ENCODE measurements around the gene NCAPH2.
"Not testable (repeated sequence)": the region's sequence is repeated elsewhere in the genome, so short reads cannot be mapped to it uniquely, and the experiment has no call there.

The NCAPH2 gene

DNA sequence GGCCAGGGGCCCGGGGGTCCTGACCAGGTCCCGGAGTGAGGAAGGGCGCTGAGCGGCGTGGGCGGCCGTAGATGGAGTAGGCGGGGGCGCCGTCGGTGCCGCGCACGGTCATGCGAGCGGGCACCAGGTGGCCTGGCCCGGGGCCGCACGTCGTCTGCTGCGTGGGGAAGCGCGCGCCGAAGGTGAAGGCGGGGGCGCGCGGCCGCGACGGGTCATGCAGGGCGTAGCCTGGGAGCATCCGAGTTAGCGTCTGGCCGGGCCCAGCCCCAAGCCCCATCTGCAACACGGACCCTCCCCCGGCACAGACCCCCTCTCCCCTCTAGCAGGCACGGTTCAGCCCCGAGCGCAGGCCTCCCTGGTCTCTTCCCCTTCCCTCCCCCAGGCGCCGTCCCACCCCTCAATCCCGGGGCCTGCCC, 23.5 kb downstream of the NCAPH2 start:
- peak; percentile 30 for DNase-seq

GRCh38 chr22:50531962-50532674, 24.1 kb downstream of the NCAPH2 start:
- peak; percentile 39 for DNase-seq

- DNase-seq, result no peak
Measured at GRCh38 chr22:50532824-50533796, 25.1 kb downstream of the NCAPH2 start.

GRCh38 chr22:50533856-50534711, 26.1 kb downstream of the NCAPH2 start:
- DNase-seq, result not testable (repeated sequence)

DNA sequence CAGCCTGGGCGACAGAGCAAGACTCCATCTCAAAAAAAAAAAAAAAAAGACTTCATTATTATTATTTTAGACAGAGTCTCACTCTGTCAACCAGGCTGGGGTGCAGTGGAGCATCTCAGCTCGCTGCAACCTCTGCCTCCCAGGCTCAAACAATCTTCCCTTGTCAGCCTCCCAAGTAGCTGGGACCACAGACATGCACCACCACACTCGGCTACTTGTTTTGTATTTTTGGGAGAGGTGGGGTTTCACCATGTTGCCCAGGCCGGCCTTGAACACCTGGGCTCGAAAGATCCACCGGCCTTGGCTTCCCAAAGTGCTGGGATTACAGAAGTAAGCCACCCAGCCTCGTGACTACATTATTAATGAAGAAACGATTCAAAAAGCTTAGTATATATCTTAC, 27.1 kb downstream of the NCAPH2 start:
- no peak for DNase-seq

DNA sequence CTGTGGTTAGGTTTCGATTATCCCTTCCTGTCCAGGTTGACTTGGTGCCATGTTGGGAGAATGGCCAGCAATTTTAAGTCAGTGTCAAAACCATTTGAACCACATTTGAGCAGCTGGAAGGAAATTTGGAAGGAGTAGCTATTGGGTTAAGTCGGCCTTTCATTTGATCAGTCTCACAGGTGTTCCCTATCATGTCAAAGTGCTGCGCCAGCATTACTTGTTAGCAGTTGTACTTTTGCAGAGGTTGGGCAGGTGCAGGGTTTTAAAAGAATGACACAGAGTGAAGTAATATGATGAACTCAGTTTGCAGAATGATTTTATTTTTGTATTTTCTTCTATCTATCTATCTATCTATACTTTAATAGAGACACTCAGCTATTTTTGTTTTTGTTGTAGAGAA, 28.2 kb downstream of the NCAPH2 start:
- no peak for DNase-seq

- DNase-seq, result no peak
Measured at GRCh38 chr22:50537765-50538164, 29.7 kb downstream of the NCAPH2 start.

GRCh38 chr22:50540381-50540780, 32.4 kb downstream of the NCAPH2 start:
- no peak for DNase-seq

GRCh38 chr22:50541667-50542026, 33.6 kb downstream of the NCAPH2 start:
- not testable (repeated sequence) for DNase-seq

GRCh38 chr22:50542416-50542927, 34.4 kb downstream of the NCAPH2 start:
- no peak for DNase-seq

DNA sequence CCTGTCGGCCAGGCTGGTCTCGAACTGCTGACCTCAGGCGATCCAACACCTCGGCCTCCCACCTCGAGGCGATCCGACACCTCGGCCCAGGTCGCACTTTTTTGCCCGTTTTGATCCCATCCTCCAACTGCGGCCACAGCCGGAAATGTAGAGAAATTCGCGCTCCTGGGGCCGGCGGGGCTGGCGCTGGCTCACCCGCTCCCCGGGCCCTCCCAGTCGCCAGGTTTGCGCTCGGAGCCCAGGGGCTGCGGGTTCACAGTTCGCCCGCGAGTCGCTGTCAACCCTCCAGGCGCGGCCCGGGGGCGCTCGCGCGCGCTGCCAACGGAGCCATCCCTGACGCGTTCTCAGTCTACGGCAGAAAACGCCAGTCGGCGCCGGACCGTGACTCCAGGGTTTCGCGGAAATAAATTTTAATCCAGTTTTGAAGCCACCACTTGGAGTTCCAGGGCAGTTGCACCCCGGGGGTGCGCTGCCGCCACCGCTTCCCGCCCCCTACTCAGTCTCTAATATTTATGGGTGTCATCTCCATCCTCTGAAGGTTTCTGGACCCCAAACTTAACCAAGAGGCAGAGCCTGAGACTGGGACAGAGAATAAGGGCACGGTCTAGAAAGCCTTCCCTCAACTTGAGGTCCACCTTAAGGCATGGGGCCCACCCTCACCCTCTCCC, 36.2 kb downstream of the NCAPH2 start:
- peak; percentile 29 for DNase-seq

DNA sequence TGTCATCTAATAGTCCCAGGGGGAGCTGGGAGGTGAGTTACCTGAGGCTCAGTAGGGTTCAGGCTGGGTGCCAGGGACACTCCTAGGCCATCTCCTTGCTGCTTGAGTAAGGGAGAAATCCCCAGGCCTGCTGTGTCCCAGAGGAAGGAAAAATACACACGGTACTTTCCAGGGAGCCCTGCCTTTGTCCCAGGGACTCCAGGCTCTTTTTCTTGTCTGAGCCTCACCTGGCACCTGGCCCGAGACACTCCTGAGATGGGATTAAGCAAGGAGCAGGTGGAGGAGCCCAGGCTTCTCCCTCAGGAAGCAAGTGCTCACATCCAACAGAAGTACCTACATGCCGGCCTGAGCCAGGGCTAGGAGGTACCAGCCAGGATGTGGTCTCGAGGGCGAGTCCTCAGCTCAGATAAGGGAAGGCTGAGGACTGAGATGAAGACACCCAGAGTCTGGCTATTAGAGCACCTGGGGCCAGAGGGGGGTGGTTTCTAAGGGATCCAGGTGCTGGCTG, 36.8 kb downstream of the NCAPH2 start:
- no peak for DNase-seq

GRCh38 chr22:50545522-50546325, 37.7 kb downstream of the NCAPH2 start, which contains the start of gene KLHDC7B:
KLHDC7B (plus strand) TSS chr22:50545899; CDS start chr22:50546244, 345 bp downstream.
- no peak for DNase-seq

DNA sequence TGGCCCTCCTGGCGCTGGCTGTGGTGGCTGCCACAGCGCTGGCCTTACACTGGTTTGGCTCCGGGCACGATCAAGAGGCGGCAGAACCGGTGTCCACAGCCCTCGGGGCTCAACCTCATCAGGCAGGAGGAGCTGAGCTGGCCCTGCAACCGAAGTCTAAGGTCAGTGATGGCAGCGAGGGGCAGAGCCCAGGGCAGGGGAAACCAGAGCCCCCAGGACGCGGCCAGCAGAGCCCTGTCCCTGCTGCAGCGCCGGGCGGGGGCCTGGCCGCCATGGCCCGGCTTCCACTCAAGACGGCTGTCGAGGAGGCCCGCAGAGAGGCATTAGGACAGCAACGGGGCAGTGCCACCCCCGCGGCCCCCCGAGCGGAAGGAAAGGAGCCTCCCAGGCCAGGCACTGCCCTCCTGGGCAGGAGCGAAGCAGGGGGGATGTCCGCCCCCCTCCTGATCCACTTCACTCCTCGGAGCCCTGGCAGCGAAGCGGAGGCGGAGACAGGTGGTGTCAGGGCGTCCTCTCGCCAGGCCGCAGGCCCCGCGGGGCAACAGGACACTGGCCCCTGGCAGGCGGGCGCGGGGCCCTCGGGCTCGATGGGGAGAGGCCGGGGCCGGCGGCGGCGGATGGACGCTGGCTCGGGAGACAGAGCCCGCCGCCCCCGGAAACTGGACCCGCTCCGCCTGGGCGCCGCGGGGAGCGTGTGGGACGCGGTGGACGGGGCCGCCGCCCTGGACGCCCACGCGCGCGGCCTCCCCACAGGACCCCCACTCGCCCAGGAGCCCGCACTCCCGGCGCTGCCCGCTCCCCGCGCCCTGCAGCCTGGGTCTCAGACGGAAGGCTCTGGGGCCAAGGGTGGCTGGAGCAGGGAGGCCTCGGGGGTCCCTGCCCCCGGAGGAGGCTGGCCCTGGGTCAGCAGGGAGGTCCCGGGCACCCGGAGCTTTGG, 38.6 kb downstream of the NCAPH2 start:
- no peak for DNase-seq

DNA sequence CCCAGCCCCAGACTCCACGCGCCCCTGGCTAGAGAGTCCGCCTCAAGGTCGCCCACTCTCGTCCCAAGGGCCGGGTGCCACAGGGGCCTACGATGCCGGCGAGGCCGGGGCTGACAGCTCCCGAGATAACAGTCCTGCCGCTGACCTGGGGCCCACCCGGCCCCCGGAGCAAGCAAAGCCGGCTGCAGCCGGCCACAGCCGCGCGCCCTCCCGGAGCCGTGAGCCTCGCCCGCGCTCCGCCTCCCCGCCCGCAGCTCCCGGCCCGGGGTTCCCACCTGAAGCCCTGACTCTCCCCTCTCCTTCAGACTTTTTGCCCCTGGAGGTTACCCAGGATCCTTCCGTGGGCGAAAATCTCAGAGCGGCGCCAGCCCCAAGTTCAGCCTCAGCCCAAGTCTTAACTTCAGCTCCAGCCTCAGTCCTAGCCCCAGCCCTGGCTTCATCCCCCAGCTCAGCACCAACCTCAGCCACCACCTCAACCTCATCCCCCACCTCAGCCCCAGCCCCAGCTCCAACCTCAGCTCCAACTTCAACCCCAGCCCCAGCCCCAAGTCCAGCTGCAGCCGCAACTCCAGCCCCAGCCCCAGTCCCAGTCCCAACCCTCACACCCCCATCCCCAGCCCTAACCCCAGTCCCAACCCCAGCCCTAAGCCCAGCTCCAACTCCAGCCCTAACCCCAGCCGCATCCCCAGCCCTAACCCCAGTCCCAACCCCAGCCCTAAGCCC, 39.4 kb downstream of the NCAPH2 start:
- no peak for DNase-seq

GRCh38 chr22:50548040-50548920, 40.3 kb downstream of the NCAPH2 start:
- DNase-seq, result no peak

- no peak for DNase-seq
Measured at GRCh38 chr22:50548921-50549790, 41.1 kb downstream of the NCAPH2 start.
